Keratinocyte (primary cell): ENCODE data around the gene SCRN2. TPM values are rescaled to one million over a fixed set of nuclear protein-coding genes. Genes with fewer than 3 reads are reported as not detected.

Source experiments
- DNase-seq: peaks from one replicate; pipeline ENCODE4 v3.0.0-alpha.2; 2011; ENCODE audit warnings: low read depth, missing footprints, low spot score
- FAIRE-seq: peaks from 2 replicates; lab custom pipeline; 2011; peaks lifted over from hg19 to GRCh38; lab: Jason Lieb, UNC
- H2AFZ ChIP-seq: 2 replicates; pipeline ENCODE4 v1.6.0; 2012; ENCODE audit warnings: low read length, control low read depth, inconsistent platforms; ENCODE audit not compliant: control insufficient read depth
- H3K27ac ChIP-seq: 2 replicates; pipeline ENCODE4 v1.5.1; 2011; ENCODE audit warnings: low read length; ENCODE audit not compliant: control insufficient read depth, insufficient read depth
- H3K27me3 ChIP-seq: 3 replicates; pipeline ENCODE4 v1.6.0; 2011; ENCODE audit warnings: low read length; ENCODE audit not compliant: control insufficient read depth, insufficient read depth; ENCODE audit errors: extremely low read depth
- H3K36me3 ChIP-seq, 2 experiments: 2 replicates in 1 of 2; 3 replicates in 1 of 2; pipeline ENCODE4 v1.5.1; 2011; ENCODE audit warnings: low read length in 2 of 2, mild to moderate bottlenecking in 1 of 2; ENCODE audit not compliant: control insufficient read depth in 2 of 2, insufficient read depth in 2 of 2; ENCODE audit errors: extremely low read depth in 1 of 2
- H3K4me1 ChIP-seq: 3 replicates; pipeline ENCODE4 v1.5.1; 2011; ENCODE audit warnings: low read length; ENCODE audit not compliant: control insufficient read depth, insufficient read depth; ENCODE audit errors: extremely low read depth
- H3K4me2 ChIP-seq: 3 replicates; pipeline ENCODE4 v1.6.0; 2011; ENCODE audit warnings: low read depth, low read length; ENCODE audit not compliant: control insufficient read depth, insufficient read depth; ENCODE audit errors: extremely low read depth
- H3K4me3 ChIP-seq, 3 experiments: fragments of 200-600 bp in 1 of 3; sonication (generic) in 1 of 3; 2 replicates in 2 of 3; 3 replicates in 1 of 3; pipeline ENCODE4 v1.5.1; 2011 to 2016; ENCODE audit warnings: low read length in 3 of 3, mild to moderate bottlenecking in 3 of 3, control low read depth in 2 of 3, inconsistent platforms in 1 of 3, low read depth in 1 of 3, mixed read lengths in 1 of 3, mixed run types in 1 of 3, moderate library complexity in 1 of 3; ENCODE audit not compliant: control insufficient read depth in 2 of 3, insufficient read depth in 2 of 3; ENCODE audit errors: extremely low read depth in 1 of 3
- H3K79me2 ChIP-seq: 2 replicates; pipeline ENCODE4 v1.6.0; 2012; ENCODE audit warnings: low read length; ENCODE audit not compliant: control insufficient read depth, insufficient read depth
- H3K9ac ChIP-seq: 3 replicates; pipeline ENCODE4 v1.6.0; 2011; ENCODE audit warnings: low read length; ENCODE audit not compliant: control insufficient read depth, insufficient read depth; ENCODE audit errors: extremely low read depth
- H3K9me1 ChIP-seq: 3 replicates; pipeline ENCODE4 v1.6.0; 2011; ENCODE audit warnings: low read length; ENCODE audit not compliant: control insufficient read depth, insufficient read depth; ENCODE audit errors: extremely low read depth
- H3K9me3 ChIP-seq: 2 replicates; pipeline ENCODE4 v1.5.1; 2012; ENCODE audit warnings: low read depth, low read length; ENCODE audit not compliant: control insufficient read depth
- H4K20me1 ChIP-seq: 3 replicates; pipeline ENCODE4 v1.6.0; 2011; ENCODE audit warnings: low read length; ENCODE audit not compliant: control insufficient read depth, insufficient read depth; ENCODE audit errors: extremely low read depth
- EZH2 ChIP-seq: IDR thresholded peaks from one replicate; pipeline ENCODE4 v1.6.1; 2012; ENCODE audit warnings: inconsistent platforms, mild to moderate bottlenecking, low read length, moderate library complexity
- dilution Hi-C: fragments of 300-500 bp; cut with MboI; formaldehyde crosslinking; loops from one replicate; pipeline ENCODE4 v1.7.0; 2020; ENCODE audit warnings: low sequenced_read_pairs; ENCODE audit not compliant: extremely low pct_ligation_motif_present
- polyA plus RNA-seq, 5 experiments: library from polyadenylated mRNA; depleted of rRNA in 3 of 5; stranded (reverse) in 3 of 5; stranded (forward) in 1 of 5; unstranded in 1 of 5; fragments of >200 nt; gene quantifications; 1 replicate in 1 of 5; 2 replicates in 3 of 5; 3 replicates in 1 of 5; pipeline versions ENCODE4 v1.2.1 to v1.2.3, GENCODE V29; 2011 to 2012; ENCODE audit warnings: missing spikeins in 2 of 5, low read depth in 1 of 5, low replicate concordance in 1 of 5
- TF ChIP-seq, protein P1 (sequence below), 3 experiments: IDR thresholded peaks in 1 of 3; conservative IDR thresholded peaks in 1 of 3; optimal IDR thresholded peaks in 1 of 3; 2 replicates in 2 of 3; 3 replicates in 1 of 3; pipeline versions ENCODE3 to v1.5.1; 2011; ENCODE audit warnings: low read length in 3 of 3, mild to moderate bottlenecking in 3 of 3, moderate library complexity in 2 of 3, control low read depth in 1 of 3, inconsistent platforms in 1 of 3; ENCODE audit not compliant: insufficient read depth in 2 of 3; ENCODE audit errors: extremely low read depth in 1 of 3

The SCRN2 gene
- polyA plus RNA-seq, 1 donor (not counting 4 experiments of a cell fraction or from before 2014, with no cell fraction given): 17.1 TPM

DNA sequence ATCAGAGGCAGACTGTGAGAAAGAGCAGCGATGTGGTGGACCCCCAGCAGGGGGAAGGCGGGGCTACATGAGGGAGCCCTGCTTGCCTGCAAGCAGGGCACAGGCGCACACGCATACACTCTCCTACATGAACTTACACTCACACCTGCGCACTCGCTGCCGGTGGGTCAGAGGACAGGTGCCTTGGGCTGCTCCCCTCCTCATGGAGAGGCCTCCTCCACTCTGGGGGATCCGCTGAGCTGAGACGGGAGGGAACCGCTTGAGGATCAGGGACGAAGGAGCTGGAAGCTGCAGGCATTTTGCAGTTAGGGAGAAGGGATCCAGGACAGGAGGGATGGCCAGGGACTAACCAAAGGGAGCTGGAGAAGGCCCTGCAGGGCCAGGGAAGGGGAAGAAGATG lies 33.7 kb downstream of the SCRN2 start:
- Histone ChIP-seq H3K27ac (no peak overlapping the region), H3K9me1 (peaks cover 4% of the 10 kb centered on the region), H3K79me2 (no peaks in the 10 kb centered on the region), H3K9ac (no peak overlapping the region), H3K4me1 (peaks cover 20% of the 10 kb centered on the region), H3K4me3 (no peak overlapping the region), H3K27me3 (no peaks in the 10 kb centered on the region), H4K20me1 (no peaks in the 10 kb centered on the region), H3K4me2 (no peak overlapping the region), H2AFZ (no peak overlapping the region), H3K9me3 (no peaks in the 10 kb centered on the region), H3K36me3 (peaks cover 0 to 4% of the 10 kb centered on the region in 2 experiments)
- DNase-seq (no peak), FAIRE-seq (no peak)
- TF ChIP-seq, protein P1, sequence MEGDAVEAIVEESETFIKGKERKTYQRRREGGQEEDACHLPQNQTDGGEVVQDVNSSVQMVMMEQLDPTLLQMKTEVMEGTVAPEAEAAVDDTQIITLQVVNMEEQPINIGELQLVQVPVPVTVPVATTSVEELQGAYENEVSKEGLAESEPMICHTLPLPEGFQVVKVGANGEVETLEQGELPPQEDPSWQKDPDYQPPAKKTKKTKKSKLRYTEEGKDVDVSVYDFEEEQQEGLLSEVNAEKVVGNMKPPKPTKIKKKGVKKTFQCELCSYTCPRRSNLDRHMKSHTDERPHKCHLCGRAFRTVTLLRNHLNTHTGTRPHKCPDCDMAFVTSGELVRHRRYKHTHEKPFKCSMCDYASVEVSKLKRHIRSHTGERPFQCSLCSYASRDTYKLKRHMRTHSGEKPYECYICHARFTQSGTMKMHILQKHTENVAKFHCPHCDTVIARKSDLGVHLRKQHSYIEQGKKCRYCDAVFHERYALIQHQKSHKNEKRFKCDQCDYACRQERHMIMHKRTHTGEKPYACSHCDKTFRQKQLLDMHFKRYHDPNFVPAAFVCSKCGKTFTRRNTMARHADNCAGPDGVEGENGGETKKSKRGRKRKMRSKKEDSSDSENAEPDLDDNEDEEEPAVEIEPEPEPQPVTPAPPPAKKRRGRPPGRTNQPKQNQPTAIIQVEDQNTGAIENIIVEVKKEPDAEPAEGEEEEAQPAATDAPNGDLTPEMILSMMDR (optimal IDR thresholded peaks at IDR 0.05 in 1 of 3, IDR thresholded peaks at IDR 0.05 in 1 of 3, conservative IDR thresholded peaks at IDR 0.05 in 1 of 3; ENCODE audit: extremely low read depth in 1 of 3, insufficient read depth in 2 of 3, low read length in 3 of 3): no peak
- no peak for TF ChIP-seq EZH2
- dilution Hi-C loops: no loop called here

DNA sequence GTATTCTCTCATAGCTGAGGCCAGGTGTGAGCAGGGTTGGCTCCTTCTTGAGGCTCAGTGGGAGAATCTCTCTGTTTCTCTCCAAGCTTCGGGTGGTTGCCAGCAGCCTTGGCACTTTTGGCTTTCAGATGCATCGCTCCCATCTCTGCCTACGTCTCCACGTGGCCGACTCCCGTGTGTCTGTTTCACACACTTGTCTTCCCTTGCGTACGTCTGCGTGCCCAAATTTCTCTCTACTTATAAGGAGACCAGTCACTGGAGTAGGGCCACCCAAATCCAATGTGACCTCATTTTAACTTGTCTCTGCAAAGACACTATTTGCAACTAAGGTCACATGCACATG lies 34.2 kb downstream of the SCRN2 start:
- H3K9me3 ChIP-seq: no peaks in the 10 kb centered on the region
- no peak overlapping the region for H3K27ac ChIP-seq
- H3K4me3 ChIP-seq: no peak overlapping the region
- peaks cover 4% of the 10 kb centered on the region for H3K9me1 ChIP-seq
- DNase-seq (no peak), FAIRE-seq (no peak)
- H2AFZ ChIP-seq: no peak overlapping the region
- H3K79me2 ChIP-seq: no peaks in the 10 kb centered on the region
- dilution Hi-C loops: no loop called here
- peaks cover 0 to 4% of the 10 kb centered on the region in 2 experiments for H3K36me3 ChIP-seq
- TF ChIP-seq, protein P1 (optimal IDR thresholded peaks at IDR 0.05 in 1 of 3, IDR thresholded peaks at IDR 0.05 in 1 of 3, conservative IDR thresholded peaks at IDR 0.05 in 1 of 3; ENCODE audit: extremely low read depth in 1 of 3, insufficient read depth in 2 of 3, low read length in 3 of 3): no peak
- no peak for TF ChIP-seq EZH2
- peaks cover 20% of the 10 kb centered on the region for H3K4me1 ChIP-seq
- H3K4me2 ChIP-seq: no peak overlapping the region
- no peaks in the 10 kb centered on the region for H4K20me1 ChIP-seq
- H3K27me3 ChIP-seq: no peaks in the 10 kb centered on the region
- no peak overlapping the region for H3K9ac ChIP-seq
